Measurements from ENCODE around the gene SNCG.
"Not testable (repeated sequence)": the region's sequence is repeated elsewhere in the genome, so short reads cannot be mapped to it uniquely, and the experiment has no call there.

Gene SNCG

GRCh38 chr10:86979296-86979818 lies 21.0 kb downstream of the SNCG start:
- no peak for DNase-seq

GRCh38 chr10:86979977-86980448 lies 21.6 kb downstream of the SNCG start:
- no peak for DNase-seq

GRCh38 chr10:86981020-86981419 lies 22.6 kb downstream of the SNCG start:
- DNase-seq: not testable (repeated sequence)

- no peak for DNase-seq
These were observed 23.3 kb downstream of the SNCG start for GRCh38 chr10:86981716-86982115.

DNA sequence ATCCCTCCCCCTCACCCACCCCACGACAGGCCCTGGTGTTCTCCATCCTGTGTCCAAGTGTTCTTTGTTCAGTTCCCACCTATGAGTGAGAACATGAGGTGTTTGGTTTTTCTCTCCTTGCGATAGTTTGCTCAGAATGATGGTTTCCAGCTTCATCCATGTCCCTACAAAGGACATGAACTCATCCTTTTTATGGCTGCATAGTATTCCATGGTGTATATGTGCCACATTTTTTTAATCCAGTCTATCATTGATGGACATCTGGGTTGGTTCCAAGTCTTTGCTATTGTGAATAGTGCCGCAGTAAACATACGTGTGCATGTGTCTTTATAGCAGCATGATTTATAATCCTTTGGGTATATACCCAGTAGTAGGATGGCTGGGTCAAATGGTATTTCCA lies 26.1 kb downstream of the SNCG start:
- not testable (repeated sequence) for DNase-seq

DNA sequence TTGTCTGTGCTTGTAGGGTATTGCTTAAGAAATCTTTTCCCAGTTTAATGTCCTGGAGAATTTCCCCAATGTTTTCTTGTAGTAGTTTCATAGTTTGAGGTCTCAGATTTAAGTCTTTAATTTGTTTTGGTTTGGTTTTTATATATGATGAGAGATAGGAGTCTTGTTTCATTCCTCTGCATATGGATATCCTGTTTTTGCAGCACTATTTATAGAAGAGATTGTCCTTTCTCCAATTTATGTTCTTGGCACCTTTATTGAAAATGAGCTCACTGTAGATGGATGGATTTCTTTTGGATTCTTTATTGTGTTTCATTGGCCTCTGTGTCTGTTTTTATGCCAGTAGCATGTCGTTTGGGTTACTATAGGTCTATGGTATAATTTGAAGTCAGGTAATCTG lies 30.1 kb downstream of the SNCG start:
- no peak for DNase-seq

DNA sequence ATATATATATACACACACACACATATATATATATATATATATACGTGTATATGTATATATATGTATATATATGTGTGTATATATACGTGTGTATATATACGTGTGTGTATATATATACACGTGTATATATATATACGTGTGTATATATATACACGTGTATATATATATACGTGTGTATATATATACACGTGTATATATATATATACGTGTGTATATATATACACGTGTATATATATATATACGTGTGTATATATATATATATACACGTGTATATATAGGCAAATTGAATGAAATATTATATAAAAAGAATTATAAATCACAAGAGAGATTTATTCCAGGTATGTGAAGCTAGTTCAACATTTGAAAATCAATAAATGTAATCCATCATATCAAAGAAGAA lies 33.0 kb downstream of the SNCG start:
- DNase-seq: not testable (repeated sequence)

GRCh38 chr10:86992456-86992855 lies 34.1 kb downstream of the SNCG start:
- no peak for DNase-seq

DNA sequence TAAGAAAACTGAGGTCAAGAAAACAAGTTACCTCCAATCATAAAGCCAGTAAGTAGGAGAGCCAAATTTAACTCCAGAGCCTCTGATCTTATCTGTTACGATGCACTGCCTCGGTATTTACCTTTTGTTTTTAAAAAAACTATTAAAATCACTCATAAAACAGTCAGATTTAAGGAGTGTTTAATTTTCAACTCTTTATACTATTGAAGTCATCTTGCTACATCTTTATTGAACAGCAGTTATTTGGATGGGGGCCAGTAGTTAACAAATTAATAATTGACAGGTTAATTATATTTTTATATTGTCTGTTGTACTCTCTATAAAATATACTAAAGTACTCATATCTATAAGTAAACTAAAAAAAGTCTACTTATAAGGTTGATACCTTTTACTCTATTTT lies 34.5 kb downstream of the SNCG start:
- DNase-seq: no peak

DNA sequence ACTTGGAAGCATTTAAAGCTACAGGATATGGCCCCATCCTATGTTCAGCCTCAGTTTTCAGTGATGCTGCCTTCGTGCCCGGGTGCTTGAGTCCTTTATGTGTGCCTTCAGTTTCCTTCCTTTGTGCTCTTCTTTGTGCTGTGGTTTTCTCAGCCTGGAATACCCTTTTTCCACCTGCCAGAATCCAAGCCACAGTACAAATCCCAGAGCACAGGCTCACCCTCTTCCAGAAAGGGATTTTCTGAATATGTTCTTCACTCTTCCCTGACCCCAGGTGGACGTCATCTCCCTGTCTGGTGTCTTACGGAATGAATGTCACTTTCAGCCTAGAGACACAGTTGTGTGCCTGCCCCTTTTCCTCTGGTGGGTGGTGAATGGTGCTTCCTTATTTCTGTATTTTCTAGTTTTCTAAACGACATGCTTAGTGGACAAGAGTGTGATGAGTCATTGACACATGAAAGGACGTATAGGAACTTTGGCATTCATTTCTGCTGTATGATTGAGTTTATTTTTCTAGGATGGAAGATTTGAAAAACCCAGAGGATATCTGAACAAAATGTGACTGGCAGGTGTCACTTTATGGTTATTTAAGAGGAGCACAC lies 41.5 kb downstream of the SNCG start:
- not testable (repeated sequence) for DNase-seq

- DNase-seq: no peak
These were observed 42.1 kb downstream of the SNCG start for GRCh38 chr10:87000491-87000890.

- not testable (repeated sequence) for DNase-seq
These were observed 48.7 kb downstream of the SNCG start for GRCh38 chr10:87007124-87007523.

GRCh38 chr10:87007674-87008073 lies 49.3 kb downstream of the SNCG start:
- not testable (repeated sequence) for DNase-seq

GRCh38 chr10:87008303-87008702 lies 49.9 kb downstream of the SNCG start:
- DNase-seq: not testable (repeated sequence)

- not testable (repeated sequence) for DNase-seq
These were observed 50.8 kb downstream of the SNCG start for GRCh38 chr10:87009134-87009696.
